IPS-11a (cell line): ENCODE results near the gene OBSCN.

Source experiments
- H3K4me3 ChIP-seq: one replicate; pipeline ENCODE4 v1.5.1; 2013; ENCODE audit warnings: low read depth, low read length, control low read depth

Gene OBSCN

DNA sequence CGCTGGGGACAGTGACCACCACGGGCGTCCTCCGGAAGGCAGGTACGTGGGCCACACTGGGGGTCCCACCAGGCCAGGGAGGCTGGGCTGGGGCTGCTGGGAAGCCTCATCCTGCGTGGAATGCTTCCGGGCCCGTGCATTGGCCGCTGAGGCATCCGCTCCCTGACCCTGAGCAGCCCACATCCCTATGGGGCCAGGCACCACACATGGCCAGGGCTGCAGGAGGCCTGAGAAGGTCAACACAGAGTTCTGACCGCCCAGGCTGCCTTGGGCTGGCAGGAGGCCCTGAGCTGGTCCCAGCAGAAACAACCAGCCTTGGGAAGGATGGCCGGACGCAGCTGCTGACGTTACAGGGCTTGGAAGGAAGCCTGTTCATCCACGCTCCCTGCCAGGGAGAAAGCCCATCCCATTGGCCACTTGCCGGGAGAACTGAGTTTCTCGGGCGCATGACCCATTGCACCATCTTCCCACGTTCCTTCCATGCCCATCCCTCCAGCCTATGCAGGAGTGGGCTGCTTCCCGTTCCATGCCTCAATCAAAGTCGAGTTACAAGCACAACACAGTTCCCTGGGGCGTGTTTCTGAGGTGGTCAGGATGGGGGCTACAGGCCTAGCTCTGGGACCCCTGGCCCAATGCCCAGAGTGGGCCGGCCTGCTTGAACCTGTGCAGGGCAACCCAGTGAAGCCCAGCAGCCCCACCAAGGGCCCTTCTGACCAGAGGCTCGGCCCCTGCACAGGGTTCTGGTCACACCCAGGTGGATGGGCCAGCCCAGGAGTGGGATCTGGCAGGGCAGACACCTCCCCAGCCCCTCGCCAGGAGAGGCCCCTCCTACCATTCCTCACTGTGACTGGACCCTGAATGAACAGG is 167.1 kb downstream of the OBSCN start:
- H3K4me3 ChIP-seq, result no peak overlapping the region

DNA sequence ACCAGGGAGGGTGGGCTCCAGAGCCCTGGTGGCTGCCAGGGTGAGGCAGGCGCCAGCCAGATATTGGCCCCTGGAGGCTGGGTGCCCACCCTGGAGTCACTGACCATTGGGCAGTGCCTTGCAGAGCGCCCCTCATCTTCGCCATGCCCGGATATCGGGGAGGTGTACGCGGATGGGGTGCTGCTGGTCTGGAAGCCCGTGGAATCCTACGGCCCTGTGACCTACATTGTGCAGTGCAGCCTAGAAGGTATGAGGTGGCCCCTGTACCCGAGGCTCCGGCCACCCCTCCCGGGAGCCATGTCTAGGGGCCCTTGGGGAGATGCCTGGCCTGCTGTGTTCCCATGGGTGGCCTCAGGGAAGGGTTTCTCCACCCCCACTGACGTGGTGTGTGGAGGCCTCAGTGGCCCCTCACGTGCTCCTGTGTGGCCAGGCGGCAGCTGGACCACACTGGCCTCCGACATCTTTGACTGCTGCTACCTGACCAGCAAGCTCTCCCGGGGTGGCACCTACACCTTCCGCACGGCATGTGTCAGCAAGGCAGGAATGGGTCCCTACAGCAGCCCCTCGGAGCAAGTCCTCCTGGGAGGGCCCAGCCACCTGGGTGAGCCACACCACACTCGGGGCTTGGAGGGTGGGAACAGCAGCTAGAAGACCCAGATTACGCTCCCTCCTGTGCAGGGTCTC is 167.9 kb downstream of the OBSCN start:
- H3K4me3 ChIP-seq, result no peak overlapping the region

DNA sequence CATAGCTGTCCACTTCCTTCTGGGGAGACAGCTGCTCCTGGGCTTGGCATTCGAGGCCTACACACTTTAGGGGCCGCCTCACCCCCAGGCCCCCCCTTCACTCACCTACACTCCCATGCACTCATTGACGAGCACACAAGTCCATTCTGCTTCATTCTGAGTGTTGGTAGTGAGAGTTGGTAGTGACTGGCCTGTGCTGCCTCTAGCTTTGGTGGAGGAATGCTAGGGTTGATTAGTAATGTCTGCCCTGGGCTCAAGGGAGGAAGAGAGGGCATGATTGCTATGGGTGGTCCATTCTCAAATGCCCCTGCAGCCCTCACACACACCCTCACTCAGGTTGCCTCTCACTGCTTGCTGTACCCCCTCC is 168.4 kb downstream of the OBSCN start:
- H3K4me3 ChIP-seq, result no peak overlapping the region

DNA sequence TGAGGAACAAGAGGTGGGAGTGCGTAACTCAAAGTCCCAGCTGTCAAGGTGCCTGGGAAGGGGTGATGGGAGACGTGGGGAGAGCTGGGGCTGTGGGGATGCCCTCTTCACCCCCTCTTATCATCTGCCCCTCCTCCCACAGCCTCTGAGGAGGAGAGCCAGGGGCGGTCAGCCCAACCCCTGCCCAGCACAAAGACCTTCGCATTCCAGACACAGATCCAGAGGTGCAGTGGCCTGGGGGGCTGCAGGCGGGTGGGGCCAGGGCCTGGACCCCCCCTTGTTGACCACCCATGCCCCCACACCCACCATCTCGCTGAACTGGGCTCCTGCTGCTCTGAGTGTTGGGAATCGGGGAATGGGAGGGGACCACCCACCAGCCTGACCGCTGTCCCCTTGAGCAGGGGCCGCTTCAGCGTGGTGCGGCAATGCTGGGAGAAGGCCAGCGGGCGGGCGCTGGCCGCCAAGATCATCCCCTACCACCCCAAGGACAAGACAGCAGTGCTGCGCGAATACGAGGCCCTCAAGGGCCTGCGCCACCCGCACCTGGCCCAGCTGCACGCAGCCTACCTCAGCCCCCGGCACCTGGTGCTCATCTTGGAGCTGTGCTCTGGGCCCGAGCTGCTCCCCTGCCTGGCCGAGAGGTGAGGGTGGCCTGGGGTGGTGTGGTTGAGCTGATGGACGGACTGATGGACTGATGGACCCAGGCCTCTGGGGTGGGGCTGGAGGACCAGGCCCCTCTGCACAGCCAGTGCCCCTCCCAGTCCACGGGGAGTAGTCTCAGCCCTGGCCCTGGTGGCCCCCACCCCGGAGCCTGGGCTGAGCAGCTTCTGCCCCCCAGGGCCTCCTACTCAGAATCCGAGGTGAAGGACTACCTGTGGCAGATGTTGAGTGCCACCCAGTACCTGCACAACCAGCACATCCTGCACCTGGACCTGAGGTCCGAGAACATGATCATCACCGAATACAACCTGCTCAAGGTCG is 169.1 kb downstream of the OBSCN start:
- no peak overlapping the region for H3K4me3 ChIP-seq

DNA sequence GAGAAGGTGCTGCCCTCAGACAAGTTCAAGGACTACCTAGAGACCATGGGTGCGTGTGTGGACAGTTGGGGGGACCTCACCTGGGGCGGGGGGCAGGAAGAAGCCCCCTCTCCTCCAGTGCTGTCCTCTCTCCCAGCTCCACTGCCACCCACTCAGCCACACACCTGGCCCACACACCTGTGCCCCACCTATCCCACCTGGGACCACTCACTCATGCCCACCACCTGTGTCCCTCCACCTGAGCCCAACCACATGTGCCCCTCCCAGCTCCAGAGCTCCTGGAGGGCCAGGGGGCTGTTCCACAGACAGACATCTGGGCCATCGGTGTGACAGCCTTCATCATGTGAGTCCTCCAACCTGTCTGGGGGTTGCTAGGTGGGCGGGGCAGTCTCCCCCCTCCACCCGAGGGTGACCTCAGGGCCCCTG is 169.8 kb downstream of the OBSCN start:
- H3K4me3 ChIP-seq, result peak overlapping the region; percentile 40

DNA sequence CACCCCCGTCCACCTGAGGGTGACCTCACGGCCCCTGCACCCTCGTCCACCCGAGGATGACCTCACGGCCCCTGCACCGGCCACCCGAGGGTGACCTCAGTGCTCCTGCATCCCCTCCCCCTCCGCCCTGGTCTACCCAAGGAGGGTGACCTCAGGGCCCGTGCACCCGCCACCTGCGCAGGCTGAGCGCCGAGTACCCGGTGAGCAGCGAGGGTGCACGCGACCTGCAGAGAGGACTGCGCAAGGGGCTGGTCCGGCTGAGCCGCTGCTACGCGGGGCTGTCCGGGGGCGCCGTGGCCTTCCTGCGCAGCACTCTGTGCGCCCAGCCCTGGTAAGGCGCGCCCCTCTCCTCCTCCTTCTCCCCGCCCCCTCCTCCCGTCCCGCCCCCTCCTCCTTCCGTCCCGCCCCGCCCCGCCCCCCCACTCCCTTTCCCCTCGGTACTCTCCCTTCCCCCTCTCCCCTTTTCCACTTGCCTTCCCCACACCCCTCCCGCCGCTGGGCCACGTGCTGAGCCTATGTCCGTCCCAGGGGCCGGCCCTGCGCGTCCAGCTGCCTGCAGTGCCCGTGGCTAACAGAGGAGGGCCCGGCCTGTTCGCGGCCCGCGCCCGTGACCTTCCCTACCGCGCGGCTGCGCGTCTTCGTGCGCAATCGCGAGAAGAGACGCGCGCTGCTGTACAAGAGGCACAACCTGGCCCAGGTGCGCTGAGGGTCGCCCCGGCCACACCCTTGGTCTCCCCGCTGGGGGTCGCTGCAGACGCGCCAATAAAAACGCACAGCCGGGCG is 170.4 kb downstream of the OBSCN start:
- peak overlapping the region; percentile 62 for H3K4me3 ChIP-seq

DNA sequence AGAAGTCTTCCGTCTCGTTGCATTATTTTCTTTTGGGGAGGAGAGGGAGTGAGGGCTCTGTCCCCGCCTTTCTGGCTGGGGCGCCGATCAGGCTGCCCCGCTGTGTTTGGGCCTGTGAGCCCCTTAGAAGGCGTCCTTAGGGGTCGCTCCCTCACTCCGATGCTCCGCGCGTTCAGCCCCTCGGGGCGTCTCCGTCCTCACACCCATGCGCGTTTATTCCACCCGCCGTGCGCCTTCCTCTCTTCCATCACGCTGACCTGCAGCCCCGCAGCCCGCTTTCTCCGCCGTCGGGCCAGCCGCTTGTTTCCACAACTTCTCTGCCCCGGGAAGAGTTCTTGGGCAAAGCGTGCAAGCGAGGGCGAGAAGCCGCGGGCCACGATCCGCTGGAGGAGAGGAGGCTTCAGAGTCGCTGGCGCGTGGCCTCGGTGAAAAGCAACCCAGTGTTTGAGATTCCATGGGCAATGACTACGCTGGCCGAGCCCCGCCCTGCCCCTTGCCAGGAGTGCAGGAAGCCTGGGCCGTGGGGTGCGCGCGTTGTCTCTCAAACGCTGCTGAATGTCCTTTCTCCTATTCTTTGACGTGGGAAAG is 171.1 kb downstream of the OBSCN start:
- H3K4me3 ChIP-seq, result peak overlapping the region; percentile 62

DNA sequence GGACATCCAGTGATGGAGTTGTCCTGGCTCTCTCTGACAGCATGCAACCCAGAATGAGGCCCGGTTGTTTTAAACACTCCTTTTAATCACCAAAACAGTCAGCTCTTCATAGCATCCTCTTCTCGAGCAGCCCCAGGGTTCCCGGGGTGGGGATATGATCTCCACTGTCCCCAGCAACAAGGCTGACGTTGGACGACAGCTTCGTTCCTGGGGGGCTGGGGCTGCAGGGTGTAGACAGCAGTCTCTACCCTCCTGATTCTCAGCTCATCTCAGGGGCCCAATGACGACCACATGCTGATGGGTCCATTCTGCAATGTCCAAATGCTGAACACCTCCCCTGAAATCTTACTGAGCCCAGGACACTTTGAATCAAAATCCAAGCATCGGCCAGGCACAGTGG is 171.8 kb downstream of the OBSCN start:
- no peak overlapping the region for H3K4me3 ChIP-seq

DNA sequence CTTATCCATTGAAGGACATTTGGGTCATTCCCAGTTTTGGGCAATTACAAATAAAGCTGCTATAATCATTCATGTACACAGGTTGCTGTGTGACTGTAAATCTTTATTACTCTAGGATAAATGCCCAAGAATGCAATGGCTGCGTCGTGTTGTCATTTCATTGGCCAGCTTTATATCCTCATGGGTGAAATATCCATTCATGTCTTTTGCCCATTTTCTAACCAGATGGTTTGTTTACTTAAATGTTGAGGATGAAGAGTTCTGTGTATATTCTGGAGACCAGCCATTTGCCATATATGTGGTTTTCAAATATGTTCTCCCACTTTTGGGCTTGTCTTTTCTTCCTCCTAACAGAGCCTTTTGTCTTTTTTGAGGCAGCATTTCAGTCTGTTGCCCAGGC is 173.5 kb downstream of the OBSCN start:
- no peak overlapping the region for H3K4me3 ChIP-seq

DNA sequence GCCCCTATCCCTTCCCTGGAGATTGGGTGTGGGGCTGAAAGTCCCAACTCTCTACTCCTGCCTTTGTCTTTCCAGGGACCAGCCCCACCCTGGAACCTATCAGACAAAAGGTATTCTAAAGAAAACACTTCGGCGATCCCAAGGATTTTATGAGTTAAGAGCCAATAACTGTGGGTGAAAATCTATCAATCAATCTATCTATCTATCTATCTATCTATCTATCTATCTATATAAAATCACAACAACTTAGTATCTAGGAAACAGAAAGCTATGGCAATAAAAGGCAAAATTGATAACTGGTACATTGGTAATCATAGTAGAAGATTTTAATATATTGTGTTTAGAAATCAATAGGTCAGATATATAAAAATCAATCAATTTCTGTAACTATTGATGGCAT is 175.9 kb downstream of the OBSCN start:
- H3K4me3 ChIP-seq, result no peak overlapping the region

DNA sequence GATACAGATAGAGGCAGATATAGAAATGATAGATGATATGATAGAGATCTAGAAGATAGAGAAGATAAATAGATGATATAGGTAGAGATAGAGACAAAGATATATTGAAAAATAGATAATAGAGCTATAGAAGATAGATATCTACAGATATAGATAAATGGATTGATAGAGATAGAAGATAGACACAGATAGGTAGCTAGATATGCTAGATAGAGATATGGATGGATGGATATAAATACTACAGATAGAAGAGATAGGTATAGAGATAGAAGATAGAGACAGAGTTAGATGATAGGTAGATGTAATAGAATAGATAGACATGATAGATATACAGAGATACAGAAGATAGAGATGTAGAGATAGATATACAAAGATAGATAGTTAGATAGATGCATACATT is 177.4 kb downstream of the OBSCN start:
- H3K4me3 ChIP-seq, result no peak overlapping the region

DNA sequence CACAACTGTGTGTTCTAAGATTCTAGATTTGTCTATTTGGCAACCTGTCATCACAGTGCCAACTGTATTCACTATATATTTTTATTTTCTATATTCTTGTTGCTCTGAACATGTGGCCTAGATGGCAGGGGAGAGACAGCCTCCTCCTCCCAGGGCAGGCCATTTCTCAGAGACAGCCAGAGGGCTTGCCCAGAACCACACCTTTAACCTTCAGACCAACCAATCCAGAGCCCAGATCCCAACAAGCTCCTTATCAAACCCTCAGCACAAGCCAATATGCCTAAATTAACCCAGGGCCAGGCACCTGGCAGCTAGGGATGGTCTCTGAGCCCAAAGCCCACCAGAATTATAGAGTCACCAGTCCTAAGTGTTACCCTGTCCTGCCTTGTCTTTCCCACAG is 179.5 kb downstream of the OBSCN start:
- no peak overlapping the region for H3K4me3 ChIP-seq

DNA sequence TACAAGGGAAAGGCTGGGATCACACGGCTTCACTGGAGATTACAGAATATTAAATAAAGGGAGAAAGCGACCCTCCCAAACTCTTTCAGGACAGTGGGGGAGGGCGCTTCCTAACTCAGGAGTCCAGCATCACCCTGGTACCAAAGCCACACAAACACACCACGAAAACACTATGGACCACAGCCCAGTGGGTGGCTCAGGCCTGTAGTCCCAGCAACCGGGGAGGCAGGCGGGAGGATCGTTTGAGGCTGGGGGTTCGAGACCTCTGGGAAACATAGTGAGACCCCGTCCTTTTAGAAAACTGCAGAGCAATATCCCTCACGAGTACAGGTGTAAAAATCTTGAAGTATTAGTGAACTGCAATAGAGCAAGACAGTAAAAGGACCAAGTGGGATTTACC is 182.8 kb downstream of the OBSCN start:
- H3K4me3 ChIP-seq, result no peak overlapping the region

DNA sequence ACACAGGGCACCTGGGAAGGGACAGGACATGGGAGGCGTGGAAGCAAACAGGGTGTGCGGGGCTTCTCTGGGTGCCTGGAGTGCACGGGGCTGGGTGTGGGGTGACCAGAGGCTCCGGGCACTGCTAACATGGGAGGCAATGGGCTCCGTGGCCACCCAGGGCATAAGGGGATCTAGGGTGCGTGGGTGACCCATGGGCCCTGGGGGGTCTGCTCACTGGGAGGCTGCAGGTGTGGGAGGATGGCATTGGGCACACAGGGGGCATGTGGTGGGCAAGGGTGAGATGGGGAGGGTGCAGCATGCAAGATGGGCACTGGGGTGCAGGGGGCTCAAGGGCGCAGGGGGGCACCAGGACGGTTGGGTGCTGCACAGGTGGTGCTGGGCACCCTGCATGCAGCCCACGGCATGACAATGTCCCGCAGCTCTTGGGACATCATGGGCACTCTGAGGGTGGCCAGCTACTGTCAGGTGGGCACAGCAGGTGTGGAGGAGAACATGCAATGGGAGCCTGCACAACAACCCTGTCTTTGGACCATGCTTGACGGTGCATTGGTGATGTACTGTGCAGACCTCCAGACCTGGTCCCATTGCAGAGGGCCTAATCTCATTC is 183.7 kb downstream of the OBSCN start:
- no peak overlapping the region for H3K4me3 ChIP-seq

DNA sequence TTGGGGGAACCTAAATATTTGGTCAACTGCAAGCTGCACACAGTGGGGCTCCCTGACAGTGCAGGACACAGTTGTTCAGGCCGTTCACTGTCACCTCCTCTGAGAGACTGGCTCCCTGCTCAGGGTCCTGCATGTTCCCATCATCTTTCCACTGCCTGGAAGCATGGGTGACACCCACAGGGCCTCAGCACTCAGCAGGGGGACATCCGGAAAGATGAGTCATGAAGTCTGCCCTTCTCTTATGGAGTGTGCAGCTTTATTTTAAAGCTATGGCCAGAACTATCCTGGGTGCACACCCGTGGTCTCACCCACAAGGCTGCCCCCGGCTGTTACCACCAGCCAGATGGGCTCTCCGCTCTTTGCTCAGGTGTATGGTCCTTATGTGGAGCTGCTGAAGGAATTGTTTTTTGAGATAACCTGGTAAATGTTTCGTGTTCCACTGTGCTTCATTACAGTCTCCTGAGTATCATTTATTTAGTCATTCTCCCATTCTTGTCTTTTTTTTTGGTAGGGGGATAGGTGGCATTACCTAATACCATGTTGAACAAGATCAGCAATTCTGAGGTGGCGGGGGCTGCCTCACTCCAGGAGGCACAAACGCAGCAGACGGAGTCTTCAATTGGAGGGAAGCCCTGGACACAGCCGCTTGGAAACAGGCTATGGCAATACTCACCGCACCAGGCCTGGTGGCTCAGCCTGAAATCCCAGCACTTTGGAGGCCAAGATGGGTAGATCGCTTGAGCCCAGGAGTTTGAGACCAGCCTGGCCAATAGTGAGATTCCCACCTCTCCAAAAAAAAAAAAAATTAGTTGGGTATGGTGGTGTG is 184.5 kb downstream of the OBSCN start:
- no peak overlapping the region for H3K4me3 ChIP-seq

DNA sequence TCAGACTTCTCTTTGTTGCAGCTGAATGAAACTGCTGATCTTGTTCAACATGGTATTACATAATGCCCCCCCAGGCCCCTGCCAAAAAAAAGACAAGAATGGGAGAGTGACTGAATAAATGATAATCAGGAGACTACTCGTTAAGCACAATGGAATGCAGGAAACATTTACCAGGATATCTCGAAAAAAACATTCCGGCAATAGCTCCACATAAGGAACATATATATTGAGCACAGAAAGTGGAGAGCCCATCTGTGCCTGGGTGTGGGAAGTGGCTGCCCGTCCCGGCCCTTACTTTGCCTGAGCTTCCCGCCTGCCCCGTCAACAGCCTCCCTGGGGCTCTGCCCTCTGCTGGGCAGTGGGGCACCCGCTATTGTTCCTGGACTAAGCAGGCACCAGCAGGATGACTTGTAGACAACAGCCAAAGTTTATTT is 185.4 kb downstream of the OBSCN start:
- H3K4me3 ChIP-seq, result no peak overlapping the region

DNA sequence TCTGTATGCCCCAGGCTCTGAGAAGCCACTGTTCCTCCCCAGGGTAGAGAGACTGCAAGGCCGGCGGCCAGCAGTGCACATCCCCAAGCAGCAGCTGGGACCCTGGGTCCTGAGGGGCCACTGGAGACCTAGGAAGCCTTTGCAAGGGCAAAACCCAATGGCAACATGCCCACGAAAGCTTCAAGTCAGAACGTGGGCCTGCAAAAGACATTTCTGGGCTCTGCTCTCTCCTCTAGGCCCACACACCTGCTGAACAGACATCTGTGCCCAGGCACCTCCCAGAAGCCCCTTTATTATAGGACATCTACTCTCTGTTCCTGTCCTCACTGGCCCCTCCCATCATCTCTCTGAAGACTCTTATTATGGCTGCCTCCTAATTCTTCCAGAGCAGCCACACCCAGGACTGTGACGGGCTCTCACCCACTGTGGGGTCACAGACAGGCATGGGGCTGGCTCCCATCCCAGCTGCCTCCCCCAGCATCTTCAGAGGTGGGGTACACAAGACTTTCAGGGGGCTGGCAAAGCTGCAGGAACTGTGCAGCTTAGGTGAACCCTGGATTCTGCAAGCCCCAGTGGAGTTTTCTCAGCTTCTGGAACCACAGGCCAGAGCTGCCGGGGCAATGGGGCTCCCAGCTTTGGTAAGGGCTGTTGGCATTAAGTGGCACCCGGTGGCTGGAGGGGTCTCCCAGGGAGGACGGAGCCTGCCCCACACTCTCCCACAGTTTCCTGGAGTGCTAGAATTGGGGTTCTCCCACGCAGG is 186.1 kb downstream of the OBSCN start:
- H3K4me3 ChIP-seq, result no peak overlapping the region
